ENCODE data around the gene GRM1.

- TF ChIP-seq CTCF (conservative IDR thresholded peaks at IDR 0.05): no peak
- no peak for TF ChIP-seq ZFX (IDR thresholded peaks at IDR 0.05)
Measured at GRCh38 chr6:146445233-146445632, 416.4 kb downstream of the GRM1 start.

Measured in C4-2B (cell line).